Right lobe of liver (tissue), 4 donors: ENCODE results near the gene APOL6.

ENCODE experiments used
- POLR2A ChIP-seq: fragments of 450-650 bp; IDR thresholded peaks from one replicate; pipeline ENCODE4 v1.6.1; 2017; ENCODE audit warnings: antibody characterized with exemption, mild to moderate bottlenecking
- TF ChIP-seq, protein P1 (sequence below), 4 donors: fragments of 200-600 bp in 3 of 4; fragments of 450-650 bp in 1 of 4; IDR thresholded peaks; one replicate each; pipeline versions ENCODE4 v1.5.1 to v1.8.0; 2016 to 2022; ENCODE audit warnings: antibody characterized with exemption in 4 of 4, mild to moderate bottlenecking in 2 of 4
- donor health status: DM: no; HTN: no; CAD: no.
- donor health status: DM: no; HTN: no; CAD: no.
- donor health status: DM: no; HTN: yes; CAD: no.

DNA sequence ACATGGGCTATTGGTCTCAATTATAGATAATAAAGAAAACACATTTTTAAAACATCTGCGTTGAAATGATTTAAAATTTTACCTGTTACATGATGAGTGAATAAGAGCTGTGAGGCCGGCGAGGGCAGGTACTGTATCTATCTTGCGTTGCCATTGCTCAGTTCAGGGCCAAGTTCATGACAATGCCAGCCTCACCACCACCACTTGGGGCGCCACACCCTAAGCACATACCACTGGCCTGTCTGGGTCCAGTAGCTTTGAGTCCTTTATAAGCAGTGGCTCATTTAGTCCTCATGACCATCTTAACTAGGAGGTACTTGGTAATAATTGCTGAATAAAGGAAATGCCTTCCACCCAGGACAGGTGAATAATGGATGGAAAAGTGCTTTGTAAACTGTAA is 16.6 kb upstream of the APOL6 start:
- TF ChIP-seq, protein P1, sequence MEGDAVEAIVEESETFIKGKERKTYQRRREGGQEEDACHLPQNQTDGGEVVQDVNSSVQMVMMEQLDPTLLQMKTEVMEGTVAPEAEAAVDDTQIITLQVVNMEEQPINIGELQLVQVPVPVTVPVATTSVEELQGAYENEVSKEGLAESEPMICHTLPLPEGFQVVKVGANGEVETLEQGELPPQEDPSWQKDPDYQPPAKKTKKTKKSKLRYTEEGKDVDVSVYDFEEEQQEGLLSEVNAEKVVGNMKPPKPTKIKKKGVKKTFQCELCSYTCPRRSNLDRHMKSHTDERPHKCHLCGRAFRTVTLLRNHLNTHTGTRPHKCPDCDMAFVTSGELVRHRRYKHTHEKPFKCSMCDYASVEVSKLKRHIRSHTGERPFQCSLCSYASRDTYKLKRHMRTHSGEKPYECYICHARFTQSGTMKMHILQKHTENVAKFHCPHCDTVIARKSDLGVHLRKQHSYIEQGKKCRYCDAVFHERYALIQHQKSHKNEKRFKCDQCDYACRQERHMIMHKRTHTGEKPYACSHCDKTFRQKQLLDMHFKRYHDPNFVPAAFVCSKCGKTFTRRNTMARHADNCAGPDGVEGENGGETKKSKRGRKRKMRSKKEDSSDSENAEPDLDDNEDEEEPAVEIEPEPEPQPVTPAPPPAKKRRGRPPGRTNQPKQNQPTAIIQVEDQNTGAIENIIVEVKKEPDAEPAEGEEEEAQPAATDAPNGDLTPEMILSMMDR (IDR thresholded peaks at IDR 0.05), result peak; percentile 46 to 61 (median 59)
- TF ChIP-seq POLR2A, result no peak
